Measurements from ENCODE around the gene RAB3IL1.

Gene RAB3IL1

DNA sequence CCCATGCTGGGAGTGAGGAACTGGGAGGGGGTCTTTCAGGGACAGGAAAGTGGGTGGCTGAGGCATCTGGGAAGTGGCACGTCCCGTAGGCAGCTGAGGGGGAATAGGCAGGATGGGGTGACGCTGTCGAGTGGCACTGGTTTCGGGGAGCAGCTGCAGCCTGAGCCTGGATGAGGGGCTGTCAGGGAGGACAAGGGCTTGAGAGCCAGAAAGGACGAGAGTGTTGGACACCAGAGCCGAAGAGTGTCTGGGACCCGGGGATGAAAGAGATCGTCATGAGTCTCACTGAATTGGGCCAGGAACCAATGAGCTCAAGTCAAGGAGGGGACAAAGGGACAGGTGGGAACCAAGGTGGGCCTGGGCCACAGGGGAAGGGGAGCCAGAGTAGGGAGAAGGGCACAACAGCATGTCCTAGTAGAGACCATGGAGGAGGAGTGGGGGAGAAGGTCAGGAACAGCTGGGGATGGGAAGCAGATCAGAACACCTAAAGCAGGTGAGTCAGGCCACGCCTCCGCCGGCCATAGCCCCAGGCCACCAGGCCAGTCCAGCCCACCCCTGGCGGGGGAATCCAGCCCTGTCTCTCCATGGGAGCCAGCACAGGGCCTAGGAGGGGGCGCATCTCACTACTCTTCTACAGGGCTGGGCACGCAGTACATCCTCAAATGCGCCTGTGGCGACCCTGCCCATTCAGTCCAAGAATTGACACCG lies 4.2 kb downstream of the RAB3IL1 start:
- no peak for TF ChIP-seq EZH2phosphoT487 (IDR thresholded peaks at IDR 0.05; ENCODE audit: borderline replicate concordance)
- TF ChIP-seq, protein P1, sequence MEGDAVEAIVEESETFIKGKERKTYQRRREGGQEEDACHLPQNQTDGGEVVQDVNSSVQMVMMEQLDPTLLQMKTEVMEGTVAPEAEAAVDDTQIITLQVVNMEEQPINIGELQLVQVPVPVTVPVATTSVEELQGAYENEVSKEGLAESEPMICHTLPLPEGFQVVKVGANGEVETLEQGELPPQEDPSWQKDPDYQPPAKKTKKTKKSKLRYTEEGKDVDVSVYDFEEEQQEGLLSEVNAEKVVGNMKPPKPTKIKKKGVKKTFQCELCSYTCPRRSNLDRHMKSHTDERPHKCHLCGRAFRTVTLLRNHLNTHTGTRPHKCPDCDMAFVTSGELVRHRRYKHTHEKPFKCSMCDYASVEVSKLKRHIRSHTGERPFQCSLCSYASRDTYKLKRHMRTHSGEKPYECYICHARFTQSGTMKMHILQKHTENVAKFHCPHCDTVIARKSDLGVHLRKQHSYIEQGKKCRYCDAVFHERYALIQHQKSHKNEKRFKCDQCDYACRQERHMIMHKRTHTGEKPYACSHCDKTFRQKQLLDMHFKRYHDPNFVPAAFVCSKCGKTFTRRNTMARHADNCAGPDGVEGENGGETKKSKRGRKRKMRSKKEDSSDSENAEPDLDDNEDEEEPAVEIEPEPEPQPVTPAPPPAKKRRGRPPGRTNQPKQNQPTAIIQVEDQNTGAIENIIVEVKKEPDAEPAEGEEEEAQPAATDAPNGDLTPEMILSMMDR (conservative IDR thresholded peaks at IDR 0.05; ENCODE audit: low read length), result no peak

DNA sequence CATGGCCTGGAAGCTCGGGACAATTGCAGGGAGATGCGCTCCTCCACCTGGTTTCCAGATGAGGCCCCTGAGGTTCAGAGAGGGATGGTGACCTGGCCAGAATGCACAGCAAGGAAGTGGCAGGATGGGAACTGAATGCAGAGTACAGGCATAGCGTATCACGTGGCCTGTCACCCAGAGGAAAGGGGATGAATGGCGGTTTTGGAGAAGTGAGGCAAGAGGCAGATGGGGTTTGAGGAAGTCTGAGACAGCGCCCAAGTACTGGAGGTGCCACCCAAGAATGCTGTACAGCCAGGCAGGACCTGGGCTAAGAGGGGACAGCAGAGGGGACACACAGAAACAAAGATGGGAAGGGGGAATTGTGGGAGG lies 4.9 kb downstream of the RAB3IL1 start:
- Histone ChIP-seq H3F3A (ENCODE audit: low read depth) (no peaks in the 10 kb centered on the region), H2AFZ (ENCODE audit: low read length) (no peak overlapping the region), H3K4me2 (ENCODE audit: low read depth, low read length, poor library complexity, severe bottlenecking) (no peak overlapping the region), H3K36me3 (ENCODE audit: insufficient read depth, low read length) (no peaks in the 10 kb centered on the region), H3K9me2 (replicated peaks; ENCODE audit: low read depth, low read length) (no peaks in the 10 kb centered on the region), H3K9me3 (ENCODE audit: insufficient read depth, low read depth, low read length) (no peaks in the 10 kb centered on the region), H3K4me3 (ENCODE audit: low read length, poor library complexity, severe bottlenecking) (no peak overlapping the region), H3K27me3 (ENCODE audit: insufficient read depth, low read length, poor library complexity, severe bottlenecking) (no peaks in the 10 kb centered on the region), H3K79me2 (ENCODE audit: insufficient read depth, low read length) (no peaks in the 10 kb centered on the region), H4K20me1 (ENCODE audit: insufficient read depth, low read length, poor library complexity, severe bottlenecking) (no peaks in the 10 kb centered on the region), H3K4me1 (ENCODE audit: insufficient read depth, low read length, poor library complexity, severe bottlenecking) (peaks cover 5% of the 10 kb centered on the region), H3K9ac (ENCODE audit: low read depth, low read length, poor library complexity, severe bottlenecking) (no peak overlapping the region)
- TF ChIP-seq, protein P1 (conservative IDR thresholded peaks at IDR 0.05; ENCODE audit: low read length), result no peak
- no peak for TF ChIP-seq EZH2phosphoT487 (IDR thresholded peaks at IDR 0.05; ENCODE audit: borderline replicate concordance)

More for the DNA sequence above, 4.2 kb downstream of the RAB3IL1 start:
- H2AFZ ChIP-seq (ENCODE audit: low read length), result no peak overlapping the region
- H3K9ac ChIP-seq (ENCODE audit: low read depth, low read length, poor library complexity, severe bottlenecking), result no peak overlapping the region
- no peaks in the 10 kb centered on the region for H4K20me1 ChIP-seq (ENCODE audit: insufficient read depth, low read length, poor library complexity, severe bottlenecking)
- H3K4me2 ChIP-seq (ENCODE audit: low read depth, low read length, poor library complexity, severe bottlenecking), result no peak overlapping the region
- no peaks in the 10 kb centered on the region for H3K79me2 ChIP-seq (ENCODE audit: insufficient read depth, low read length)
- no peaks in the 10 kb centered on the region for H3K9me3 ChIP-seq (ENCODE audit: insufficient read depth, low read depth, low read length)
- H3K4me1 ChIP-seq (ENCODE audit: insufficient read depth, low read length, poor library complexity, severe bottlenecking), result peaks cover 5% of the 10 kb centered on the region
- H3F3A ChIP-seq (ENCODE audit: low read depth), result no peaks in the 10 kb centered on the region
- no peaks in the 10 kb centered on the region for H3K27me3 ChIP-seq (ENCODE audit: insufficient read depth, low read length, poor library complexity, severe bottlenecking)
- H3K4me3 ChIP-seq (ENCODE audit: low read length, poor library complexity, severe bottlenecking), result no peak overlapping the region
- H3K9me2 ChIP-seq (replicated peaks; ENCODE audit: low read depth, low read length), result no peaks in the 10 kb centered on the region
- H3K36me3 ChIP-seq (ENCODE audit: insufficient read depth, low read length), result no peaks in the 10 kb centered on the region

DNA sequence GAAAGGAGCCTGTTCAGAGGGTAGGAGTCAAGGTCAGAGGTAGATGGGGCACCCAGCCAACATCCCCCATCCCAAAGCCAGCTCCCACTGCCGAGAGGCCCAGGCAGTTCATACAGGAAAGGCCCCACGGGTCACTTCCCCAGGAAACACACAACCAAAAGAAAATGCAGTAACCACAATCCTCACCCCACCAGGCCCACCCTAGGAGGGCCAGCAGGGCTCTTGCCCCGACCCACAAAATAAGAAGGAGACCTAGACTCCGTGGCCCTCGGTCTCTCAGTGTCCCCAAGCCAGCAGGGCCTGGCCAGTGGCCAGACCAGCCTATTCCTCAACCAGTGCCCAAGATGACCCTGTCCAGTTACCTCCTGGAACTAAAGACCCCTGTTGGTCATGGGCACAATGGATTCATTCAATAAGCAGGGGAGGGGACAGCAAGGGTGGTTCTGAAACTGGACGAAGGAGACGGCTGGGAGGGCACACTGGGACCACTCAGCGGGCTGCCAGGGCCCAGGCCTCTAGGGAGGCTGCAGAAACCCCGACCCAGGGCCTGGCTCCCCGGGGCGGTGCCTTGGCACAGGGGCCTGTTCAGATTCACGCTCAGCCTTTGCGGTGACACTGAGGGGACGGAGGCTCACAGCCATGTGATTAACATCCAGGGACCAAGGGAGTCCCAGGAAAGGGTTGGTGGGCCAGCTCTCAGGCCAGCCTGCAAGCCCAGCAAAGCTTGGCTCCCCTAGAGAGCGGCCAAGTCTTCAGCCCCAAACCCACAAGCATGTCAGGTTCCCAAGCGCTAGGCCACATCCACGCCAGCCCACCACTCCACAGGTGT lies 5.5 kb downstream of the RAB3IL1 start:
- TF ChIP-seq, protein P1 (conservative IDR thresholded peaks at IDR 0.05; ENCODE audit: low read length), result no peak
- no peak for TF ChIP-seq EZH2phosphoT487 (IDR thresholded peaks at IDR 0.05; ENCODE audit: borderline replicate concordance)
- H3F3A ChIP-seq (ENCODE audit: low read depth), result no peaks in the 10 kb centered on the region
- H3K4me1 ChIP-seq (ENCODE audit: insufficient read depth, low read length, poor library complexity, severe bottlenecking), result peaks cover 5% of the 10 kb centered on the region
- H3K27me3 ChIP-seq (ENCODE audit: insufficient read depth, low read length, poor library complexity, severe bottlenecking), result no peaks in the 10 kb centered on the region
- no peak overlapping the region for H2AFZ ChIP-seq (ENCODE audit: low read length)
- no peaks in the 10 kb centered on the region for H3K9me3 ChIP-seq (ENCODE audit: insufficient read depth, low read depth, low read length)
- no peak overlapping the region for H3K9ac ChIP-seq (ENCODE audit: low read depth, low read length, poor library complexity, severe bottlenecking)
- H4K20me1 ChIP-seq (ENCODE audit: insufficient read depth, low read length, poor library complexity, severe bottlenecking), result no peaks in the 10 kb centered on the region
- no peaks in the 10 kb centered on the region for H3K36me3 ChIP-seq (ENCODE audit: insufficient read depth, low read length)
- no peaks in the 10 kb centered on the region for H3K79me2 ChIP-seq (ENCODE audit: insufficient read depth, low read length)
- H3K9me2 ChIP-seq (replicated peaks; ENCODE audit: low read depth, low read length), result no peaks in the 10 kb centered on the region
- H3K4me2 ChIP-seq (ENCODE audit: low read depth, low read length, poor library complexity, severe bottlenecking), result no peak overlapping the region
- H3K4me3 ChIP-seq (ENCODE audit: low read length, poor library complexity, severe bottlenecking), result no peak overlapping the region
